Mucosa of stomach (tissue), 1 donor: Measurements from ENCODE around the gene ABCB11.
"Not testable (repeated sequence)": the region's sequence is repeated elsewhere in the genome, so short reads cannot be mapped to it uniquely, and the experiment has no call there.

Source experiments
- H3K27me3 ChIP-seq: one replicate; pipeline ENCODE4 v1.7.0; 2013; ENCODE audit warnings: mild to moderate bottlenecking, low read length; ENCODE audit not compliant: control insufficient read depth, insufficient read depth
- H3K36me3 ChIP-seq: one replicate; pipeline ENCODE4 v1.7.0; 2013; ENCODE audit warnings: low read length; ENCODE audit not compliant: control insufficient read depth, insufficient read depth
- H3K4me1 ChIP-seq: one replicate; pipeline ENCODE4 v1.7.0; 2013; ENCODE audit warnings: mild to moderate bottlenecking, low read length; ENCODE audit not compliant: control insufficient read depth, insufficient read depth
- H3K4me3 ChIP-seq: one replicate; pipeline ENCODE4 v1.7.0; 2013; ENCODE audit warnings: low read length
- H3K9ac ChIP-seq: one replicate; pipeline ENCODE4 v1.7.0; 2013; ENCODE audit warnings: mild to moderate bottlenecking, low read length, moderate library complexity
- H3K9me3 ChIP-seq: one replicate; pipeline ENCODE4 v1.7.0; 2013; ENCODE audit warnings: mild to moderate bottlenecking, low read length, moderate library complexity; ENCODE audit not compliant: control insufficient read depth
- donor health status: Pancreatic carcinoma.

The ABCB11 gene

DNA sequence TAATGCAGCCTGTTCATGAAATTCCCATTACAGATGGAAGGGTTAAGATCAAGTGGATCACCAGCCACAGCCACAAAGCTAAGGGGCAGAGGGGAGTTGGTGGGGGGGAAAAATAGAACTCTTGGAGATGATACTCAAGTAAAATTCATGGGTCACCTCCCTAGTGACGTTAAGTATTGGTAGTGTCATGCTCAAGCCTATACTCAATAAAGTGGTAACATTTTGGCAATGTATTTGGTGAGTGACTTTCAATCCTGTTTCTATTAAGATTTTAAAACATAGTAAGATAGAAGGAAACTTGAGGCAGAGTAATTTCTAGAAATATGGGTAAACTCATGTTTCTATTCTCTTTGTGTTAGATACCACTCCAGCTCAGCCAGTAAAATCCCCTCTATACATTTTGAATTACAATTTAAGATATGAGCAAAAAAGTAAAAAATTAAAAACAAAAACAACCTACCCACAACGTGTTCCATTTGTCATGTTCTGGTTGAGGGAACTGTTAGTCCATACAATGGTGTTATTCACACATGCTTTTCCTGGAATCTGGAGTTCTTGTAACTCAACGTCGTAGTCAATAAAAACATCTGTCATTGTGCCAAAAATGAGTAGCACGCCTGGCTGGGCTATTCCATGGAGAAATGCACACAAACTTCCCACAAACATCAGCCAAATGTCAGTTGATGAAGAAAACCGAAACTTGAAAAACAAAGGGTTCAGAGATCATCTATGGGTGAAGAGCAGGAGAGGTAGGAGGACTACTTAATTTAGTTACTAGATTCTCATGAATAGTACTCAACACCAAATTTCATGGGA lies 18.1 kb downstream of the ABCB11 start:
- Histone ChIP-seq H3K27me3 (no peaks in the 10 kb centered on the region), H3K4me3 (no peak overlapping the region), H3K36me3 (no peaks in the 10 kb centered on the region), H3K4me1 (peaks cover 53% of the 10 kb centered on the region), H3K9ac (no peak overlapping the region), H3K9me3 (no peaks in the 10 kb centered on the region)

GRCh38 chr2:169012191-169012792 lies 18.8 kb downstream of the ABCB11 start:
- H3K9ac ChIP-seq, H3K36me3 ChIP-seq, H3K27me3 ChIP-seq, H3K4me3 ChIP-seq, H3K9me3 ChIP-seq: not testable (repeated sequence)
- peaks cover 53% of the 10 kb centered on the region for H3K4me1 ChIP-seq

DNA sequence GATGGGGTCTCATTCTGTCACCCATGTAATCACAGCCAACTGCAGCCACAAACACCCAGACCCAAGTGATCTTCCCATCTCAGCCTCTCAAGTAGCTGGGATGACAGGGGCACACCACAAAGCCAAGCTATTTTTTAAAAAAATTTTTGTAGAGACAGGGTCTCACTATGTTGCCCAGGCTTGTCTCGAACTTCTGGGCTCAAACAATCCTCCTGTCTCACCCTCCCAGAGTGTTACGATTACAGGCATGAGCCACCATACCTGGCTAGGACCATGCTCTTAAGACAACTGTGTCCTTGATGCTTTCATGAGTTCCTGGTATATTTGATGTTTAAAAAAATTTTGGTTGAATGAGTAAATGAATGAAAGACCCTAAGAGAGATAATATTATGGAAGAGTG lies 19.4 kb downstream of the ABCB11 start:
- Histone ChIP-seq H3K27me3 (no peaks in the 10 kb centered on the region), H3K9ac (peak overlapping the region; percentile 13), H3K4me3 (no peak overlapping the region), H3K9me3 (no peaks in the 10 kb centered on the region), H3K36me3 (no peaks in the 10 kb centered on the region), H3K4me1 (peaks cover 53% of the 10 kb centered on the region)

DNA sequence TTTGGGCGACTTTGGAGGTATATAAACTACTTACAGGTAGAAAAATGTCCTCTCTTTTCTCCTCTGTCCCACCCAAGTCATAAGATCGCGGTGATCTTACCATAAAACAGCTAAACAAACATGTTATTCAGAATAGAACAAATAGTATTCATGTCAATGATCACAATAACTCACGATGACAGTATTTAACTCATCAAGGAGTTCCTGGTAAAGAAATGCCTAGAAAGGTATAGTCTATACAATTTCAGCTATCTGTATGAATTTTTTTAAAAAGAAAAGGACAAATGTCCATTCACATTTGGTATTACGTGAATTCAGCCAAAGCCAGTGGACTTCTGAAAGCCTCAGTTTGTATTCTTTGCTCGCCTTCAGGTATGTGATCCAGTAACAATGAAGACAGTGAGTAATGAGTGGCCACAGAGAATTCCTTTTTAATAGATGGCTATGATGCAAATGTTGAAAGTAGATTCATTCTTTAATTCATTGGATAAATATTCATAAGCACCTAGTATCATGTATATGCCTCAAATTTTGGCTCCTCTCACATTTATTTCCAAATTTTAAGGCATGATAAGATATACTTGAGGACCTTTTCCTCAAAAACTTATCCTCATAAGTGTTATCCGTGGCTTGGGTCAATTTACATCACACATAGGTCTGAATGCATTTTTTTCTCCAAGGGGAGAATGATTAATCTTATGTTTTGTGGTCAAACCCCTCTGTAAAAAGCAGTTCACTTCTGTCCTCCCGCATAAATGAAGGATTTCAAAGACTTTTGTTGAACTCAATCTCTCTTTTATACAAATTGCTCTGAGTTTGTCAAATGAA lies 20.3 kb downstream of the ABCB11 start:
- H3K4me3 ChIP-seq = no peak overlapping the region
- H3K9ac ChIP-seq = no peak overlapping the region
- H3K27me3 ChIP-seq = no peaks in the 10 kb centered on the region
- no peaks in the 10 kb centered on the region for H3K9me3 ChIP-seq
- no peaks in the 10 kb centered on the region for H3K36me3 ChIP-seq
- H3K4me1 ChIP-seq = peaks cover 48% of the 10 kb centered on the region

- H3K9ac ChIP-seq = no peak overlapping the region
- no peaks in the 10 kb centered on the region for H3K36me3 ChIP-seq
- H3K4me1 ChIP-seq = peaks cover 40% of the 10 kb centered on the region
- H3K4me3 ChIP-seq = no peak overlapping the region
- H3K9me3 ChIP-seq = no peaks in the 10 kb centered on the region
- H3K27me3 ChIP-seq = no peaks in the 10 kb centered on the region
These were observed 21.1 kb downstream of the ABCB11 start for GRCh38 chr2:169009865-169010579.

DNA sequence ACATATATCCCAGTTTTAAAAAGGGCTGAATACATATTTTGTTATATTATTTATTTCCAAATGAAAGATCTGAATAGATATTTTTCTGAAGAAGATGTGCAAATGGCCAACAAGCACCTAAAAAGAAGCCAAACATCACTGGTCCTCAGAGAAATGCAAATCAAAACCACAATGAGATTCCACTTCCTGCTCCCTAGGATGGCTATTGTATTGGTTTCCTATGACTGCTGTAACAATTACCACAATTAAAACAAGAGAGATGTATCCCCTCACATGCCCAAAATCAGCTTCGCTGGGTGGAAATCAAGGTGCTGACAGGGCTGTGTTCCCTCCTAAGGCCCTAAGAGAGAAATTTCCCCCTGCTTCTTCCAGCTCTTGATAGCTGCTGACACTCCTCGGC lies 23.2 kb downstream of the ABCB11 start:
- Histone ChIP-seq H3K4me1 (peaks cover 28% of the 10 kb centered on the region), H3K36me3 (no peaks in the 10 kb centered on the region), H3K4me3 (no peak overlapping the region), H3K9me3 (no peaks in the 10 kb centered on the region), H3K27me3 (no peaks in the 10 kb centered on the region), H3K9ac (no peak overlapping the region)

DNA sequence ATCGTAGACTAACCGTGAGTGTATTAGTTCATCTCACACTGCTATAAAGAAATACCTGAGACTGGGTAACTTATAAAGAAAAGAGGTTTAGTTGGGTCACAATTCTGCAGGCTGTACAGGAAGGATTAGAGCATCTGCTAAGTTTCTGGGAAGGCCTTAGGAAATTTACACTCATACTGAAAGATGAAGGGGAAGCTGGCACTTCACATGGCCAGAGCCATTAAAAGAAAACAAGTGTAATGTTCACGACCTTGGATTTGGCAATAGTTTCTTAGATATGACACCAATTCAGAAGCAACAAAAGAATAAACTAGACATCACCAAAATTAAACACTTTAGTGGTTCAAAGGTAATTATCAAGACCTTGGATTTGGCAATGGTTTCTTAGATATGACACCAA lies 23.8 kb downstream of the ABCB11 start:
- H3K4me3 ChIP-seq = no peak overlapping the region
- no peaks in the 10 kb centered on the region for H3K9me3 ChIP-seq
- H3K36me3 ChIP-seq = no peaks in the 10 kb centered on the region
- no peaks in the 10 kb centered on the region for H3K27me3 ChIP-seq
- H3K9ac ChIP-seq = no peak overlapping the region
- peaks cover 22% of the 10 kb centered on the region for H3K4me1 ChIP-seq

- Histone ChIP-seq H3K4me3 (no peak overlapping the region), H3K4me1 (peaks cover 17% of the 10 kb centered on the region), H3K9me3 (no peaks in the 10 kb centered on the region), H3K9ac (no peak overlapping the region), H3K36me3 (no peaks in the 10 kb centered on the region), H3K27me3 (no peaks in the 10 kb centered on the region)
These were observed 24.5 kb downstream of the ABCB11 start for GRCh38 chr2:169006665-169007064.

- H3K9ac ChIP-seq = no peak overlapping the region
- H3K36me3 ChIP-seq = no peaks in the 10 kb centered on the region
- H3K4me3 ChIP-seq = no peak overlapping the region
- H3K4me1 ChIP-seq = peaks cover 10% of the 10 kb centered on the region
- no peaks in the 10 kb centered on the region for H3K9me3 ChIP-seq
- H3K27me3 ChIP-seq = no peaks in the 10 kb centered on the region
These were observed 25.1 kb downstream of the ABCB11 start for GRCh38 chr2:169005994-169006393.

GRCh38 chr2:169005080-169005598 lies 26.0 kb downstream of the ABCB11 start:
- no peaks in the 10 kb centered on the region for H3K9me3 ChIP-seq
- H3K4me1 ChIP-seq = peaks cover 3% of the 10 kb centered on the region
- no peak overlapping the region for H3K4me3 ChIP-seq
- H3K36me3 ChIP-seq = no peaks in the 10 kb centered on the region
- H3K27me3 ChIP-seq = no peaks in the 10 kb centered on the region
- no peak overlapping the region for H3K9ac ChIP-seq

- Histone ChIP-seq H3K4me3 (no peak overlapping the region), H3K9me3 (no peaks in the 10 kb centered on the region), H3K9ac (no peak overlapping the region), H3K27me3 (no peaks in the 10 kb centered on the region), H3K36me3 (no peaks in the 10 kb centered on the region), H3K4me1 (no peaks in the 10 kb centered on the region)
These were observed 28.9 kb downstream of the ABCB11 start for GRCh38 chr2:169002161-169002738.
